HG03025 (cell line): ENCODE data around the gene PPP2R2B.

Source experiments
- ATAC-seq: cut with Tn5 transposase; IDR thresholded peaks from one replicate; pipeline ENCODE4 v1.9.1; 2021; ENCODE audit warnings: mild to moderate bottlenecking, moderate library complexity; ENCODE audit not compliant: unreplicated experiment, low FRiP score

PPP2R2B gene

GRCh38 chr5:146828385-146828784 lies 50.2 kb downstream of the PPP2R2B start:
- no peak for ATAC-seq

DNA sequence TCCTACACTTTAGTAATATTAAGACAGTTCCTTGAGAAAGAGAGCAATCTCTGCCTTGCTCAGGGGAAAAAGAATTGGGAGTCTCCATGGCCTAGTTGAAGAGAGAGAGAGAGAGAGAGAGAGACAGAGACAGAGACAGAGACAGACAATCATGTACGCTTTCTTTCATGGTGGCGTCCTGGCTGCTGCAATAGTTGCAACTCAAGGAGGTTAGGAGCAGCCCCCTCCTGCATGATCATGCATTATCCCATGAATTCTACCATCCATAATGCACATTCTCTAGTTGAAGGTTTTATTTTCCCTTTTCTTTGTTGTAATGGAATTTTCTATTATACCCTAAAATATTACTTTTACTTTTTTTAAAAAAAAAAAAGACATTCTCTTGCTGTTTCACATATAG lies 50.7 kb downstream of the PPP2R2B start:
- no peak for ATAC-seq

GRCh38 chr5:146825033-146825432 lies 53.5 kb downstream of the PPP2R2B start:
- ATAC-seq = no peak

DNA sequence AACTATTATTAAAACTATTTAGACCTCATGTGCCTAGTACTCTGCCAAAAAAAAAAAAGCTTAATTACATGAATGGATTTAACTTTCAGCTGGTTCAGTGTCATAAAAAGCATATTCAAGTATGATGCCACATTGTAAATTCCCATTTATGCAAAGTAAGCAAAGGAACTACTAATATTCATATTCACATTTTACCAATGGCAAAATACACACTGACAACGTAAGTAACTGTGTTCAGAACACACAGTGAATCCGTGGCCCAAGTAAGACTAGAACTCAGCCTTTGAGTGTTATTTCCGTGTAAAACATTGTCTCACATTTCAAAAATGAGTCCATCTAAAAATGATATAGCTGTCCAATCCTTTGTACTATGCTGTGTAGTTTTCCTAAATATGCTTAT lies 56.8 kb downstream of the PPP2R2B start:
- no peak for ATAC-seq

- no peak for ATAC-seq
Measured at GRCh38 chr5:146820987-146821386, 57.6 kb downstream of the PPP2R2B start.

DNA sequence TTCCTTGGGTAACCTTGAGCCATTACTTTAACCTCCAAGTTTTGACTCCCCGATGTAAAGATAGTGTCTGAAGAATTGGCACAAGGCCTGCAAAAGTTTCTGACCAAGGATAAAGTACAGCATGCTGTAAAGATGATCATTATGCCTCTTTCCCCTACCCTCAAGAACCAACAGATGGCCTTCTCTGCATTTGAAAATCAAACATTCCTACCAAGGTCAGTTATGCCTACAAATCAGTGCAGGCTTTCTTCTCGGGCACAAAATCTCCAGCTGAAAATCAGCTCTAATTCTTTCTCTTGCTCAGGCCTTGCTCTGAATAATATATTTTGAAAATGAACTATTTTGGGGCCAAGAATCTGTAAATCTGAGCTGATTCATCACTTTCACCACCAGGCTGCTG lies 59.7 kb downstream of the PPP2R2B start:
- ATAC-seq = no peak

DNA sequence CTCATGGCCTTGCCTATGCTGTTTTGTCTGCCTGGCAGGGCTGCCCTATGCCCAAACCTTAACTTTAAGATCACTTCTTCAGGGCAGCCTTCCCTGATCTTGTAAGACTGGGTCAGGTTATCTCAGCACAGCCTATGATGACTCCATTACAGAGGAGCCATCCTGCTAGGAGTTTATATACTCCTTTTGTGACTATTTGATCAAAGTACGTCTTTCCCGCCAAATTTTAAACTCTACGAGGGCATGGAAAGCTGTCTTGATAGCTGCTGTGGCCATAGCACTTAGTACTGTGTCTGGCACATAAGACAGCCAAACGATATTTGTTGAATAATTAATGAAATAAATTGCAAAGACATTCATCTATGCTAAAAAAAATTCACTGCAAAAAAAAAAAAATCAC lies 60.6 kb downstream of the PPP2R2B start:
- ATAC-seq = no peak

DNA sequence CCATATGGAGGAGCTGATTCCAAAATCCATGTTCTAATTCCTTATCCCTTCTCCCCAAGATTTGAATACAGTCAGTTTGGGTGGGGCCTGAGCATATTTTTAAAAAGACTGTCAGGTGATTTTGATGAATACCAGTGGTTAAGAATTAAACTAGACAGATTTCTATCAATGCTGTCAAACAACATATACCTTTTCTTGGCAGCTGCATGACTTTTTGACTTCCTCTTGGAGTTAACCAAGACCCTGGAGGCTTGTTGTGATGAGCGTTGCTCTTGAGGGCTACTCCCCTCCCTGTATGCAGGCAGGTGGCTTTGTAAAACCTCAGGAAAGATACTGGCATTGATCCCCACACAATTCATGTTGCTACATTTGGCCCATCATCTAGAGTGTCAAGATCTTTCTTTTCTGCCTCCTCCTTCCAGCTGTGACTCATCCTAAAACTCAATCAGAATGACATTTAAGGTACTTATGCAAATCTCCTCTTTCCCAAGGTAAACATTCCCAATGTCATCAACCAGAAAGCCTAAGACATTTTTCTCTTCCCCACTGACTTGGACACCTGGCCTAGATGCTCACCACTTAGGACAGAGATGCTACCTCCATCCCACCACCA lies 61.7 kb downstream of the PPP2R2B start:
- no peak for ATAC-seq

- ATAC-seq = no peak
Measured at GRCh38 chr5:146815411-146815810, 63.1 kb downstream of the PPP2R2B start.

DNA sequence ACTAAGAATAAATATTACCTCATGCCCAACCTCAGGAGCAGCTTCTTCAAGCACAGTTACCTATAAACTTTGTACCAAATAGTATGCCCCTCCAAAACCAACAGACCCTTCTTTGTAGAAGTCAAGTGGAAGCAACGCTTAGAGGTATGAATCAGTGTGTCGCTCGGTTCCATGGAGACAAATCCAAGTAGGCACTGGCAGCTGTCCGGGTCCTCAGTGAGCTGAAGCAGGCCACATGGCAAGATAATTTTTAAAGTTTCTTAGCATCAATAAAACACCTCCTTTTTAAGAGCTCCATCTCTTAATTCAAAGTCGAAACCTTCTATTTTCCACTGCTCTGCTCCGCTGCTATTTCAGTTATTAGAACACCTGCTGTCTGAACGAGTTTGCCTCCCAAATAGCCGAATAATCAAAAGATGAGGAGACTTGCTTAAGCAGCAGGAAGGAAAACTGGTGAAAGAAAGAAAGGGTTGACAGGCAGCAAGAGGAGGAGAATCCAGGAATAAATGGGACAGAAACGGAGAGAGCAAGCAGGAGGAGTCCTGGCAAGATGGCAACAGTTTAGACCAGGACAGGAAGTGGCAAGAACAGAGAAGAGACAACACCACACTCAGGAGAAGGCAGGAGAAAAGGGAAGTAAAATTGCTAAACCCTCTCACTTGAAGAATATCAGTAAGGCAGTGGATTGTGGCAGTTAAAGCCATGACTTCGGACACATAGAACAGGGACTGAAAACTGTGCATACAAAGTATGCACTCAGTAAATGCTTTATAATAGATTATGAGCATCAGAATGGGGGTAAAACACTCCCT lies 65.0 kb downstream of the PPP2R2B start:
- ATAC-seq = no peak

DNA sequence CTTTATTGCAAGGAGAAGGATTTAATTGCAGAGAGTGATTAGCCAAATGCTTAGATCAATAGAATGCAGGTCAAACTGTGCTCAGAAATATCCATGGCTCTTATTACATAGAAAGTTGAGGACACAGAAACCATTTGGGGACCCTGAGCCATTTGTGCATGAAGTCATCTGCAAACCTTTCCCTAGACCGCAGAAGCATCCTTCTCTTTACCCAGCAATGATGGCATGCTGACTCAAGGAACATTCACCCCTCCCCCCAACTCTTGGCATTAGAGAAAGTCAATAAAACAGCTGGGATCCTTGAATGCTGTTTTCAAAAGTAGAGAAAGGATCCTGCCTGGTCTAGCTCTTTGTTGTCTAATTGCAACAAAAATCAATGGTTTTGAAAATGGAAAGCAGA lies 73.5 kb downstream of the PPP2R2B start:
- no peak for ATAC-seq

DNA sequence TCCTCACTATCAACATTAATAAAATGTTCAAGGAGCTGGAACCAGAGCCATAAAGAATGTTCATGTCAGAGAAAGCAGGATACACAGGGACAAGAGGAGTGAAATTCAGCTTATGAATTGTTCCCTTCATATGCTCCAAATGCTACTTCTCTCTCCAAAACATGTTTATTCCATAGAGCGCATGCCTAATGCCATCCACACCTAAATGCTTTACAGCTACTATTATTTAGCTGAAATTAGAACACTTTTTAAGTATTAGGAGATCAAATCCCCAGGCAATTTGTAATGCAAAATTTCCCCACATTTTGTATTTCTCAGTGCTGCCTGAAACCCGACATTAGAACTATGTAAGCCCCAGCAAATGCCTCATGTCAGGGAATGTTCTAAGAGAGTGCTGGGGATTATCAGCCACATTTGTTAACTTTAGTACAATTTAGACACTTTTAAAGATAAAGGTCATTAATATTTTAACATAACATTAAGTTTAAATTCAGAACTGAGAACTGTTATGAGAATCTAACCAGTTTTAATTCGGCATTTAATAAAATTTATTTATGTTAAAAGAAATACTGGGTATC lies 75.5 kb downstream of the PPP2R2B start:
- no peak for ATAC-seq

GRCh38 chr5:146799671-146800070 lies 78.9 kb downstream of the PPP2R2B start:
- ATAC-seq = no peak

GRCh38 chr5:146799231-146799630 lies 79.3 kb downstream of the PPP2R2B start:
- ATAC-seq = no peak

GRCh38 chr5:146797658-146798057 lies 80.9 kb downstream of the PPP2R2B start:
- no peak for ATAC-seq

DNA sequence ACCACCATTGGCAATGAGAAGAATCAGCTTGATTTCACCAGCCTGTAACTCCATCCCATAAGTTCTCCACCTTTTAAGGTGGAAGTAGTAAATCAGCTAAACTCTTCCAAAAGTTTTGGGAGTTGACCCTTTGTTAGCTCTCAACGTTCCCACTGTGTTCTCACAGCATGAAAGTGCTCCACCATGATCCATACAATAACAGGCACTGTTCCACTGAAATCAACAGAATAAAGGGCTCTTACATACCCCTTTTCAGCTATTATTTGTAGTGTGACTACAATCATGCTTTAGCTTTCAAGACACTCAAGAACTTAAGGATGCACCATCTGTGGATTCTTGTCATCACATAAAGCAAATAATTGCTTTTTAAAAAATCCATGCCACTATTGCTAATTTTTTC lies 81.6 kb downstream of the PPP2R2B start:
- ATAC-seq = no peak

DNA sequence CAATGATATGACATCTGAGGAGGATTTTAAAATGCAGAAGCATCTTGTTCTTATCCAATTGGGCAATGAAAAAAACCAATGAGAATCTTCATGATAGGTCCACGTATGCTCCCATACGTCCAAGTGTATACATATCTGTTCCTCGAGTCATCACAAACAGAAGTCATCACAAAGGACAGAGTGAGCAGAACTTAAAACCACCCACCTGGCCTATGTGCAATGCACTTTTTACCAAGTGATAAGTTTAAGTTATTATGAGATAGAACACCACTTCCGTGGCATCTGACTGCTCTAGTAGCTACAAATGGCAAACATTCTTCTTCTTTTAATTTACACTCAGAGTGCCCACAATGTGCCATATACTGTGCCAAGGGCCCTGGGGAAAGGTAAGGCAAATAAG lies 82.4 kb downstream of the PPP2R2B start:
- no peak for ATAC-seq

DNA sequence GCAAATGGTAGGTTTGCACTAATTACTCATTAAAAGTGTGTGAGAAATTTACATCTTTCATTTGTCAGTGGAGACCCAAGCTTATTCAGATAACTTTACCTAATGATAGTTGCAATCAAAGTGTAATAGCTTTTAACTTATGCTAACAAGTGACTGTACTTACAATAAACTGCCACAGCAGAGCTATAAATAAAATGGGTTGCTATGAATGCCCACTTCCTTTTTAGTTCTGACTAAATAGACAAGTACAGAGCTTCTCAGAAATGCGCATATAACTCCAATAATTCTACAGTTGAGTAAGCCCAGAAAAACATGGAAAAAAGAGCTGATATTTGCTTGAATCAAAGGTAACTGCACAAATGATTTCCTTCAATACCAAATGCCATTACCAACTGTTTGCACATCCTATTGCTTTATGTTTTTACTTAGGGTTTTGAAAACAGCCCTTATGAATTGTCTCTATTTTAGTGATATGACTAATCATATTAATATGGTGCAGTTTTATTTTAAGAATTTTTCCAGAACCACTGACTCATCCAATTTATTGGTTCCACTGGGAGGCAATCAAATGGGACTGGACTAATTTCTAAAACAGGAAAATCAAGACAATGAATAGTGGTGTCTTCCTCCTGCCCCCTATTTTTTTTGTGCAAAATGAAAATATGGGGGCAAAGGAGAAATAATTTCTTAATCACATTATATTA lies 84.1 kb downstream of the PPP2R2B start:
- no peak for ATAC-seq

GRCh38 chr5:146793709-146794108 lies 84.8 kb downstream of the PPP2R2B start:
- no peak for ATAC-seq

- no peak for ATAC-seq
Measured at GRCh38 chr5:146791471-146791870, 87.1 kb downstream of the PPP2R2B start.
